IPS-NIHi11 (cell line): ENCODE data around the gene DDR2.

Experiments used
- DNase-seq: peaks from one replicate; pipeline ENCODE4 v3.0.0; 2012; ENCODE audit warnings: mixed read lengths, low spot score

DDR2 gene

DNA sequence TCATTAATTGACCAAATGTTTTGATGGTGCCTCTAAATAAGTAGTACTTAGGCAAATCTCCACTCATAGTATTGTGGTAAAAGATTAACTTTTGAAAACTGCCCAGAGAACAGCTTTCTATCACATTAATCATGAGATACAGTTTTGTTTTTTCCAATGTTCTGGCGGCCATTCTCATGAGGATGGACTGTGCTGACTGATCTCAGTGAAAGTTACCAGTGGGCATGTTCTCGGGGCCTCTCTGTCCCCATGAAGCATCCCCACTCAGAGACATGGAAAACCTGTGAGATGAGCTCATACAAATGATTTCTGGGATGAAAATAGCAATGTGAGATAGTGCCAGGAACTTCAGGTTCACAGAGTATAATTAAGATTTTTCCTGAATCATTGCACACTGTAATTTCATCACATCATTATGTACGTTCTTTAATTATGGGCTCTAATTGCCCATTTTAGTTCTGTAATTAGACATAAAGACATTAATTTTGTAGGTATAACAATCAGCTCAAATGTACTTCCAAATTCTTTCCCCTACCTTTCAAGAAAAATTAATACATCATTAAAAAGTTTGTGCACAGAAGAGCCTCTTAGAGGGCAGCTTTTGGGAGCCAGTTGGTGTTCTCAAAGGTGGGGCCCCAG is 40.5 kb downstream of the DDR2 start:
- DNase-seq, result no peak

- no peak for DNase-seq
Observed at GRCh38 chr1:162674034-162674608, 41.9 kb downstream of the DDR2 start.

DNA sequence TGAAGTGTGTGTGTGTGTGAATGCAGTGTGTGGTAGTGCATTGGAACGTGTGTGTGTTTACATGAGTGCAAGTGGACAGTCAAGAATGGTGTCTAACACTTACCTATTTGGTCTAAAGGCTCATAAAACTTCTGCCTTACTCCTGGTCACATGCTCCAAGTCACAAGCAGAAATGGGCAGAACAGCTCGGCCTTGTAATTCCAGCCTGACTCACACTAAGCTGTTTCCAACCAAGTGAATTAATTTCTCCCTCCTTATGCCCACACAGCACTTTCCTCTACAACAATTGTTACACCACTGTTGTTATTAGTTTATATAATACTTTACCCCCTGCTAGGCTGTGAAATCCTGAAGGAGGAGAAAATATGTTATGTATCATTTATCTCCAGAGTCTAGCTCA is 43.8 kb downstream of the DDR2 start:
- no peak for DNase-seq

DNA sequence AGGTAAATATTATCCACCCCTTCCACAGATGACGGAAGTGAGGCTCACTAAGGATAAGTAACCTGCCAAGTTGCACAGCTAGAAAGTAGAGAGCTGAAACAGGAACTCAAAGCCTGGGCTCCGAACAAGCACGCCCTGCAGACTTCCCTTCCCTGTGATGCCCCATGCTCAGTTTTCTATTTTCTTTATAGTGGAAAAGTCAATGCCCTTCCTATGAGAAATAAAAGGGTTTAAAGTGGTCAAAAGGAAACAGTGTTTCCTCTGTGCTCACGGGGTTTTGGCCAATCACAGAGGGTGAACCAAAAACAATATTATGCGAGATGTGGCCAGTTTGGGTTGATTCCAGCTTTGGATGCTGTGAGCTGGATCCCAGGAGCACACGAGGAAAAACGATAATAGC is 44.5 kb downstream of the DDR2 start:
- no peak for DNase-seq

GRCh38 chr1:162677607-162678371 is 45.5 kb downstream of the DDR2 start:
- no peak for DNase-seq

DNA sequence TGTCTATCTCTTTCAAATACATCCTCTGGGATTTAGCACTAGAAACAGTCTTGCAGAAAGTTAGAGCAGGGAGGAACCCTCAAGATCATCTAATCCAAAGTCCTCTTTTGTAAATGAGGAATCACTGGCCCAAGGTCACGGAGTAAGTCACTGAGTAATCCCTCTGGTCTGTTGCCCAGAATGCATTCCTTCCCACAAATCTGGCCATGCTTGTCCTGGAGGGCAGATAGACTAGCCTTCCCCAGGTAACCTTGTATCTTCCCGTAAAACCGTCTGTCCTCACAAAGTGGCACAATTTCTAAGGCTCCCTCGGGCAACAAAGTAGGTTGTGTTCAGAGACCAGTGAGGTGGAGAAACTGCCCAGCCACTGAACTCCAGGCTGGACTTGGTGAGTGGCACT is 46.2 kb downstream of the DDR2 start:
- no peak for DNase-seq

GRCh38 chr1:162679298-162679697 is 47.0 kb downstream of the DDR2 start:
- no peak for DNase-seq

DNA sequence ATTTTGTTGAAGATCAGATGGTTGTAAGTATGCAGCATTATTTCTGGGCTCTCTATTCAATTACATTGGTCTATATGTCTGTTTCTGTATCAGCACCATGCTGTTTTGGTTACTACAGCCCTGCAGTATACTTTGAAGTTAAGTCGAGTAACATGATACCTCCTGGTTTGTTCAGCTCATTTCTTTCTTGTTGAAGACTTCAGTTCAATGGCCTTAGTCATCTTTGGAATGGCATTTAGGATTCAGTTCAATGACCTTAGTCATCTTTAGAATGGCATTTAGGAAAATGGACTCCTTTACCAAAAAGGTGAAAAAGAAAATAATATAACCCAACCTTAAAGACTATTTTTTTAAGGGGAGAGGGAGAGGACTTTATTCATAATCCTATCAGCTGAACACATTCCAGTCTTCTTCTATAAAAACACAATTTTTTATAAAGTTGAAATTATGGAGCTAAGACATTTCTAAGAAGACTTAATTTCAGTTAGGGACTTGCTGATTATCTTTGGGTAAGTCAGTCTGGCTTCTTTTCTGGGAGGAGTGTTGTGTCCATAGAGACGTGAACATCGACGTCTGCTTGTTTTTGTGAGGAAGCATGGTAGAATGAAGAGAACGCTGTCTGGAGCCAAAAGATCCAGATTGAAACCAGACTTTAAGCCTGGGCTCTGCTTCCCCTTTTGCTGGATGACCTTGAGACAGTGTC is 48.3 kb downstream of the DDR2 start:
- no peak for DNase-seq

DNA sequence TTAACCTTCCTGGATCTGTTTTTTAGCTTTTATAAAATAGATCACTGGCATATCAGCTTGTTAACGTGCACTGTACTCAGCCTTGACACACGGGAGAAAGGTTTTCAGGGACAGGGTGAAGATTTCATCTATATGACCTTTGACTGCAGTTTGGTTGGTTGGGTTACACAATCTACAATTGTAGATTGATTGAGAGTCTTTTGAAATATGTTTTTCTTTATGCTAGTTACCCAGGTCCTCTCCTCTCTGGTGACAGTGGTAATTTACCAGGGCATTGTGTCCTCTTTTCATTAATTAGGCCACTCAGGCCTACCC is 48.8 kb downstream of the DDR2 start:
- DNase-seq, result no peak

DNA sequence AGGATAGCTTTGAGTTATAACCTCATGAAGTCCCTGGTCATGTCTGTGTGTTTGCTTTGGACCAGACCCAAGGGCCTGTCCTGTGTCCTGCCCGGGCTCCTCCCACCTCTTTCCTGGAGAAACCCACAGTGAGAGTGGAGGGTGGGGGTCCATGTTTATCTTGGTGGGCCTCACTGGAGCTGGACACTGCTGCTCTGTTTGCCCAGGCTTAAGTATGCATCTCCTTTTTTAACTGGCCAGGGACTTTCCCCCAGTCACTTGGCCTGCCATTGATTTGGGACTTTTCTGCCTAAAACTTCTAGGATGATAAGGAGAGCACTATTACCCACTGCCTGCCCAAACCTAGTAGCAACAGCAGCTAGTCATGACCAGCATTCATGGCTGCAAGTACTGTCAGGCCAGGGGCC is 49.8 kb downstream of the DDR2 start:
- DNase-seq, result no peak

DNA sequence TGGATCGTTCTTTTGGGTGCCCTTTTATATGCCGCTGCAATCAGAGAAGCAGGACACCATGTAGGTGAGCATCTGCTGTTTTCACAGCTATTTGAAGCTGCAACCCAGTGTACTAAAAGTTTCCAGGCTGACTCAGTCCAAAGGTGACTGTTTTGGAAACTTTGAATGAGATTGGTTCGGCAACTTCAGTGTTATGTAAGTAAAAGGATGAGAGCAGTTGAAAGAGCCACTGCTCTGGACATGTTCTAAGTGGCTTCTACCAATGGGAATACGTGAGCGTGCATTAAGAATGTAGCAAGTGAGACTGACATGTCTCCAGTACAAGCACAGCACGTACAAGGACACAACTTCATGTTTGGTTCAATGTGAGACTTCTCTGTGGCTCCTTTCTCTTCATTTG is 55.6 kb downstream of the DDR2 start:
- DNase-seq, result no peak

GRCh38 chr1:162688521-162688920 is 56.3 kb downstream of the DDR2 start:
- DNase-seq, result no peak

GRCh38 chr1:162688931-162689330 is 56.7 kb downstream of the DDR2 start:
- no peak for DNase-seq

GRCh38 chr1:162689745-162690671 is 57.7 kb downstream of the DDR2 start:
- no peak for DNase-seq

DNA sequence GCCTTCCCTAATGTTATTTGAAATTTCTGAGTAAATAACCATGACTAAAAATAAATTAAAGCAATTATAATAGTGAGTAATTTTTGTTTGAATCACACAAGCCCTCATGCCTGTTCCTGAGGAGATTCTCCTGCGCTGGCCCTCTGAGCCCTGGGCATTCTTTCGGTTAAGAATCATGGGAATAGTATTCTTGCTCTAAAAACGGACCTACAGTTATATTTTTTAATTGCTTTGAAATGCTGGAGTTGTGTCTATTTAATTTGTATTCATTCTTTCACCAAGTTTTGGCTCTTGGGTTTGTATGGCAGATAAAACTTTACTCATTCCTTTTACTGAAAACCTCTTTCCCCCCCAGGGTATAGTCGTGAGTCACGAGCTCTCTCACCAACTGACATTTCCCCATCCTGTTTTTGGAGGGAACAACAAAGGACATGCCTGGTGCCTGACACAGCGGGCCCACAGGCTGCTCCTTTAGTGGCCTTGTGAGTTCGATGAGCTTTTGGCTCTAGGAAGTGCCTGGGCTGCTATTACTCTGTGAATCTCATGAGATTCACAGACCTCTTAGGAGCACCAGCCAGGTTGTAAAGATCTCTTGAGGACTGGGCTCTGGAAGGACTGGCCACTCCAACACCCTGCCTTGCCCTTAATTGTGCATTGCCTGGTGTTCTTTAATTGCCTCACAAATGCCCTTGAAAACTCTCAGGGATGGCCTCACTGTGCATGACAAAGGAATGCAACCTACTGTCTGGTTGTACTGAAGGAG is 58.6 kb downstream of the DDR2 start:
- DNase-seq, result peak; percentile 27

DNA sequence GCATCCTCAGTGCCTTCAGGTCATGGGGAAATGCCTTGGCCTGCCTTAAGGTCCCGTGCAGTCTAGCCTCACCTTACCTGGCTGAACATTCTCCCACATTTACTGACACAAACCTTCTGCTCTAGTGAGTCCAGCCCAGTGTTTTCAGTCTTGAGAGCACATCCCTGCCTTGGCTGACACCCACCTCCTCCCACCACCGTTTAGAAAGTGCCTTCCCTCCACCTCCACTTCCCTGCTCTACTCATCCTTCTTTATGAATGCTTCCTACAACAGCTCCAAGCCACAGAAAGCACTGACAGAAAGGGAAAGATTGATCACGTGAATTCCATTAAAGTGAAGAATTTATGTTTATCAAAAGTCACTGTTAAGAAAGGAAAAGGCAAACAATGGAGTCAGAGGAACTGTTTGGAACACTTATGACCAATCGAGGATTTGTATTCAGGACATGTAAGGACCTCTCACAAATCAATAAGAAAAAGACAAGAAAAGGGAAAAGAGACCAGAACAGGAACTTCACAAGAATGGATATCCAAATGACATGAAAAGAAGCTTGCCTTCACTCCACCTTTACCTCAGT is 59.8 kb downstream of the DDR2 start:
- DNase-seq, result no peak

DNA sequence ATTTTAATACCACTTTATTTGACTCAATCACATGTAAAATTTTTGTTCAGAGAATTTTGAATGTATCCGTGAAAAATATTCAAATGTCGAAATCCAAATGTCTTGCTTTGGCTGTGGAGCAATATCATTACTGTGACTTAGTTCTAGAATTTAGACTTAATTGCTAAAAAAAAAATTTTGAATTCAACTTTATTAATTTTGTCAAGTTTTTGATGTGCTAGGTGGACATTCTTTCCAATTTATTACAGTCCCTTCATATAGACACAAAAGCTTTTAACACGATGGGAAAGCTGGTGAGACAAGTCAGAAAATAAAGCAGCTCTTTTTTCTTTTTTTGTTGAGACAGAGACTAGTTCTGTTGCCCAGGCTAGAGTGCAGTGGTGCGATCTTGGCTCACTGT is 62.6 kb downstream of the DDR2 start:
- no peak for DNase-seq

DNA sequence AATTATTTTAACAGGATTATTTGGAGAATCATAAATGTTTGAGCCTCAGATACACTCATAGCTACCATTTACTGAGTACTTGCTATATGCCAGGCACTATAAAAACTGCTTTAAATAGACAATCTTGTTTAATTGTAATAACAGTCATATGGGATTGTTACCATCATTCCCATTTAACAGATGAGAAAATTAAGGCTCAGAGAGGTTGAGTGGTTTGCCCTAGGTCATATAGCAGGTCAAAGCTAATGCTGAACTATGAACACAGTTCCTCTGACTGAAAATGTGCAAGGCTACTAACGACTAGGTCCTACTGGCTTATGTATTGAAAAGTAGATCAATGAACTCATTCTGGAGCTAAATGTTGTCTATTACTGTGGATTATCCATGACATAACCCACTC is 63.4 kb downstream of the DDR2 start:
- DNase-seq, result no peak

DNA sequence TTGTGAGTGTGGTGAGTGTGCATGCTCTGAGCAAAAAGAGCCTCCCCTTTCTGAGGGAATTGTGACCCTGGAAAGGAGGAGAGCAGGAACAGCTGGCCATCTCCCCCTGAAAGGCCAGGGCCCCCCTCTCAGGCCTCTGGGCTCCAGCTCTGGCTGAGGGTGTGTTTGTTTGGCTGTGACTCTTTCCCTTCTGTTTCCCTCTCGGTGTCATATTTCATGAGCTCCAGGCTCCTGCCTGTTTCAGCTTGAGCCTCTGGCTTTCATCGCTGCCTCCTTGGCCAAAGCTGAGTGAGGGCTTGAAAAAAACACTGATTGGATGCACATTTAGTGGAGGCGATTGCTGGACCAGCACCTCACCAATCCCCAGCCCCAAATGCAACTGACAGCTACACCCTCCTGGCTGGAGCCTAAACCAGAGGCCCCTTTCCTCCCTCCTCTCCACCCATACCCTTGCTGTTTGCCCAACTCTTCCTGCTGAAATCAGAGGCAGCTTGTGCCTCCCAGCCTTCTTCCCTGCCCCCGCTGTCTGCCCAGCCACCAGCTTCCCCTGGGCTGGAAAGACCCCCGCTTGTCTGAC is 64.1 kb downstream of the DDR2 start:
- peak; percentile 80 for DNase-seq

DNA sequence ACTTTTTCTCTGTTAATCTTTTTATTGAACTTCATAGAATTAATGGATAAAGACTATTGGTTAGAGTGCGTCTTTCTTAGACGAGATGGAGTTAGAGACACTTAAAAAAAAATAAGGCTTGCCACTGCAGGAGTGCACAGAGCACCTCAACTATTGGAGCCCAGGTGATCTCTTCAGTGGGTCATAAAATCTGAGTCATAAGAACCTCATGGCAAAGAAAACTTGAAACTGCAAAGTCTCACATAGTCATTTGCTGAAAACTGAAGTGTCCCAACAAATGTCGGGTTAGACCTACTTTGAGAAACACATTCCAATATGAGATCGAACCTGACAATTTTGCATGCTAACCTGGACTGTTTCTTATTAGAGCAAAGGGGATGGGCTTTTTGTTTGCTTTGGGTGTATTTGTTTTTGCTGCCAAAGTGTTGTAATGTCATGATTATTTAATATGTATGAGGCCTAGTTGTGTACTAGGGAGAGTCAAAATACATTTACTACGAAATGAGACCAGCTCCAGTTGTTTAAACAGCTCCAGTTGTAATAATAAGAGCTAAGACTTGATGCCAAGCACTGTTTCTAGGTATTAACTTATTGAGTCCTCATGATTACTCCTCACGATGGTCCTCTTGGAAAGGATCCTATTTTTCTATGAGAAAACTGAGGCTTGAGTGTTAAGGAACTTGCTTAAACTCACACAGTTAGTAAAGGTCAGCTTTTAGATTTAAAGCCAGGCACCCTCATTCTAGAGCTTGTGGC is 65.1 kb downstream of the DDR2 start:
- DNase-seq, result no peak
